Chondrocyte (in vitro differentiated cells): Measurements from ENCODE around the gene CAPN12. TPM values are rescaled to one million over a fixed set of nuclear protein-coding genes. Genes with fewer than 3 reads are reported as not detected.
"Not testable (repeated sequence)": the region's sequence is repeated elsewhere in the genome, so short reads cannot be mapped to it uniquely, and the experiment has no call there.

ENCODE experiments used
- DNase-seq: peaks from one replicate; pipeline ENCODE4 v3.0.0; 2021; ENCODE audit warnings: mixed read lengths, low spot score
- H3K27ac Mint-ChIP-seq: one replicate; pipeline ENCODE4 v1.8.0; 2021; ENCODE audit warnings: mild to moderate bottlenecking, moderate library complexity, mixed read lengths; ENCODE audit not compliant: unreplicated experiment
- H3K27me3 Mint-ChIP-seq: 2 replicates; pipeline ENCODE4 v1.8.0; 2021; ENCODE audit warnings: low read depth, mixed read lengths
- H3K36me3 Mint-ChIP-seq: 2 replicates; pipeline ENCODE4 v1.8.0; 2021; ENCODE audit warnings: low read depth, mixed read lengths
- H3K4me1 Mint-ChIP-seq: 2 replicates; pipeline ENCODE4 v1.8.0; 2021; ENCODE audit warnings: low read depth, mild to moderate bottlenecking, mixed read lengths
- H3K4me3 Mint-ChIP-seq: one replicate; pipeline ENCODE4 v1.8.0; 2021; ENCODE audit warnings: mild to moderate bottlenecking, moderate library complexity, mixed read lengths; ENCODE audit not compliant: unreplicated experiment
- H3K9me3 Mint-ChIP-seq: 2 replicates; pipeline ENCODE4 v1.8.0; 2021; ENCODE audit warnings: low read depth, mixed read lengths
- total RNA-seq: library from RNA; stranded (reverse); gene quantifications from 3 replicates; pipeline ENCODE4 v1.2.1, GENCODE V29; 2021
- TF ChIP-seq, protein P1 (sequence below): fragments of 200-600 bp; sonication (generic); IDR thresholded peaks from 2 replicates; pipeline ENCODE4 v1.5.0; 2021; ENCODE audit warnings: antibody characterized with exemption, mild to moderate bottlenecking, moderate library complexity

CAPN12 gene
- total RNA-seq, 1 donor from 2014 or later: 0.40 TPM

DNA sequence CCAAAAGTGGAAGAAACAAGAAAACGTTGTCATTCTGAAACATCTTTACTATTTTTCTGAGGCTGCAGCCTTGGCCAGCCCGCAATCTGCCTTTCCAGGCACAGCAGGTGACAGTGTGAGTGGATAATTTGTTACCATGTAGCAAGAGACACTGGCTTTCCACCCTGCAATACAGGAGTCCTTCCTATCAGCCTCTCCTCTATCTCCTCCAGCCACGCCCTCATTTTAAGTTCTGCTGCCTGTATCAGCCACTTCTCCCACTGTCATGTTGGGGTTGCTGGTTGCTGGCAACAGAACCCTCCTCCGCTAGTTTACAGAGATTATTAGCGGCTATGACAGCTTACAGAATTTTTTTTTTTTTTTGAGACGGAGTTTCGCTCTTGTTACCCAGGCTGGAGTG lies 36.8 kb upstream of the CAPN12 start:
- H3K27me3 Mint-ChIP-seq: peaks cover 24% of the 10 kb centered on the region
- H3K36me3 Mint-ChIP-seq: no peaks in the 10 kb centered on the region
- H3K4me1 Mint-ChIP-seq: no peaks in the 10 kb centered on the region
- H3K9me3 Mint-ChIP-seq: no peaks in the 10 kb centered on the region
- TF ChIP-seq, protein P1, sequence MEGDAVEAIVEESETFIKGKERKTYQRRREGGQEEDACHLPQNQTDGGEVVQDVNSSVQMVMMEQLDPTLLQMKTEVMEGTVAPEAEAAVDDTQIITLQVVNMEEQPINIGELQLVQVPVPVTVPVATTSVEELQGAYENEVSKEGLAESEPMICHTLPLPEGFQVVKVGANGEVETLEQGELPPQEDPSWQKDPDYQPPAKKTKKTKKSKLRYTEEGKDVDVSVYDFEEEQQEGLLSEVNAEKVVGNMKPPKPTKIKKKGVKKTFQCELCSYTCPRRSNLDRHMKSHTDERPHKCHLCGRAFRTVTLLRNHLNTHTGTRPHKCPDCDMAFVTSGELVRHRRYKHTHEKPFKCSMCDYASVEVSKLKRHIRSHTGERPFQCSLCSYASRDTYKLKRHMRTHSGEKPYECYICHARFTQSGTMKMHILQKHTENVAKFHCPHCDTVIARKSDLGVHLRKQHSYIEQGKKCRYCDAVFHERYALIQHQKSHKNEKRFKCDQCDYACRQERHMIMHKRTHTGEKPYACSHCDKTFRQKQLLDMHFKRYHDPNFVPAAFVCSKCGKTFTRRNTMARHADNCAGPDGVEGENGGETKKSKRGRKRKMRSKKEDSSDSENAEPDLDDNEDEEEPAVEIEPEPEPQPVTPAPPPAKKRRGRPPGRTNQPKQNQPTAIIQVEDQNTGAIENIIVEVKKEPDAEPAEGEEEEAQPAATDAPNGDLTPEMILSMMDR: no peak
- no peak overlapping the region for H3K27ac Mint-ChIP-seq
- no peak overlapping the region for H3K4me3 Mint-ChIP-seq
- no peak for DNase-seq

DNA sequence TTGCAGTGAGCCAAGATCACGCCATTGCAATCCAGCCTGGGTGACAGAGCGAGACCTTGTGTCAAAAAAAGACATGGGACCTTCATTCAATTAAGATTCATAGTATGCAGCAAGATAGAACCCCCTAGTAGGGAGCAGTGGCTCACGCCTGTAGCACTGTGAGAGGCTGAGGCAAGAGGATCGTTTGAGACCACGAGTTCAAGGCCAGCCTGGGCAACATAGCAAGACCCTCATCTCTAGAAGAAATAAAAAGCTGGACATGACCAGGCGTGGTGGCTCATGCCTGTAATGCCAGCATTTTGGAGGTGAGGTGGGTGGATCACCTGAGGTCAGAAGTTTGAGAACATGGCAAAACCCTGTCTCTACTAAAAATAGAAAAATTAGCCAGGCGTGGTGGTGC lies 36.2 kb upstream of the CAPN12 start:
- TF ChIP-seq, protein P1: no peak
- H3K36me3 Mint-ChIP-seq: no peaks in the 10 kb centered on the region
- no peak for DNase-seq
- H3K27ac Mint-ChIP-seq: no peak overlapping the region
- H3K4me3 Mint-ChIP-seq: no peak overlapping the region
- H3K27me3 Mint-ChIP-seq: peaks cover 24% of the 10 kb centered on the region
- no peaks in the 10 kb centered on the region for H3K4me1 Mint-ChIP-seq
- H3K9me3 Mint-ChIP-seq: no peaks in the 10 kb centered on the region

DNA sequence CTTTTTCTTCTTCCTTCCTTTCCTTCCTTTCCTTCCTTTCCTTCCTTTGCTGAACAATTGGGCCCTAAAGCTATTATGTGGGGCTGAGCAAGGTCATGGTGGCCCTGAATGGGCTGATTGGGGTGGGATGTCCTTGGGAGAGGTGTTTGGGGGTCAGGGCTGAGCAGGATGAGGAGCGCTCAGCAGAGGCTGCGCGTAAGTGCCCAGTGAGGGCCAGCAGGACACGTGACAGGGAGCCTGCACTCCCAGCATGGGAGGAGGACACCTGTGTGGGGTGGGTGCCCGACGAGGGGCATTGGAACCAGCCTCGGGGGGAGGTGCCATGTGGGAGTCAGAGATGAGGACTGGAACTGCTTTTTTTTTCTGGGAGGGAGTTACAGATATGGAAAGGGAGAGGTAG lies 34.5 kb upstream of the CAPN12 start:
- TF ChIP-seq, protein P1: no peak
- H3K9me3 Mint-ChIP-seq: no peaks in the 10 kb centered on the region
- no peak for DNase-seq
- no peaks in the 10 kb centered on the region for H3K4me1 Mint-ChIP-seq
- H3K27ac Mint-ChIP-seq: no peak overlapping the region
- H3K27me3 Mint-ChIP-seq: peaks cover 24% of the 10 kb centered on the region
- no peak overlapping the region for H3K4me3 Mint-ChIP-seq
- H3K36me3 Mint-ChIP-seq: no peaks in the 10 kb centered on the region

DNA sequence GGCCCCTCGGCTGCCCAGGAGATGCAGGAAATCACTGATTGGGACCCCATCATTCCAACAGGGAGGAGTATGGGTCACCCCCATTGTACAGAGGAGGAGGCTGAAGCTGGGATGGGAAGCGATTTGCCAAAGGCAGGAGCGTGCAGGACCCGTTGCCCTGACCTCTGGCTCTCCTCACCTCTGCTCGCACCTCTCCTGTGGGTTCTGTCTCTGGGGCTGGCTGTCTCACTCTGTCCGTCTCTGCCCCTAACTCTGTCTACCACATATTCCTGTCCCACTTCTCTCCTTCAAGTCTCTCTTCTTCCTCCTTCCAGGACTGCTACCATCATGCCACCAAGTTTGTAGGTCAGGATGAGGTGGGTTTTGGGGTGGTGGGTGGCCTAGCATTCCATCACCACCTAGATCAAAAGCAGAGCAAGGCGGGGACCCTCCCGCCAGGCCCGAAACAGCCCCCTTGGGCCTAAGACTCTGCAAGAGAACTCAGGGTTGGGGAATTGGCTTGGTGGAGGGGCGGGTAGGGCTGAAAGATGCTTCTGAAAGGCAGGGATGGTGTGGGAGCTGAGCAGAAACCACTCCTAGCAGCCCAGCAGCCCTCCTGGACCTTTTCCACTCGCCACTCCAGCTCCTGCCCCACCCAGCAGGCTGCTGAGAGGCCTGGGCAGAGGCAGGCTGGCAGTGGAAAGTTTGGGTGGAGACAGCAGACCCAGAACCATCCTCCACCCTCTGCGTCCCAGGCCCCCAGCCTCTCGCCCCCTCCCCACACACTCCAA lies 30.1 kb upstream of the CAPN12 start:
- TF ChIP-seq, protein P1: no peak

DNA sequence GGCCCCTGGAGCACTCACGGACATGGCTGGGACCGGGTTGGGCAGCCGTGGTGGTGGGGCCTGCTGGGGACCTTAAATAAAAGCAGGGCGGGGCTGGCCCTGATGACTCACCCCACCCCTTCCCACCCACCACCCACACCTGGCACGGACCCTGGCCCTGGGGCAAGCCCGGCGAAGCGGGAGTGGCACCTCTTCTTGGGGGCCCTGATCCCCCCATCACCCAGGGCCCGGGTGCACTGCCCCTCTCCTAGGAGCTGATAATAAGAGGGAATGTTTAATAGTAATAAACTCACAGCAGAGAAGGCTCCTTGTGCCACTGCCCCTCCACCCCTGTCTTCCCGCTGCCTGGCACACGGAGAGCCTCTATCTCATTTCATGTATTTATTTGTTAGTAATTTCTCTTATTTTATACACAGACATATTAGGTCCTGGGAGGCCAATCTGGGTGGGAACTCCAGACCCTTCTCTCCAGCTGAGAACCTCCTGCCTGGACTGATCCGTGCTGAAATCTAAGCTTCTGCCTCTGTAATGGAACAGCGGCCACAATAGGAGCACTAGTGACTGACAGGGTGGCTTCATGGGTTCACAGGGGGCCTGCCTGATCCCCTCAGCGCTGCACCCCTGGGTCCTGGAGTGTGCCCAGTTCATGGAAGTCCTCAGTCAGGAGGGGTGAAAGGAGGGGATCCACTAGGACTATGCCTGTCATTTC lies 29.3 kb upstream of the CAPN12 start, which contains the start of gene LGALS7:
Gene LGALS7 (minus strand): TSS at position 49 of the 709 bp plus-strand sequence. CDS start 25 bp downstream, at position 24.
- H3K9me3 Mint-ChIP-seq: no peaks in the 10 kb centered on the region
- H3K27ac Mint-ChIP-seq: no peak within 1 kb of the TSS
- no peaks in the 10 kb centered on the region for H3K4me1 Mint-ChIP-seq
- TF ChIP-seq, protein P1: no peak
- H3K4me3 Mint-ChIP-seq: no peak within 1 kb of the TSS
- peak; percentile 62 for DNase-seq
- no peaks in the 10 kb centered on the region for H3K36me3 Mint-ChIP-seq
- peaks cover 1% of the 10 kb centered on the region for H3K27me3 Mint-ChIP-seq

More for the DNA sequence above, 30.1 kb upstream of the CAPN12 start:
- H3K9me3 Mint-ChIP-seq: no peaks in the 10 kb centered on the region
- no peak overlapping the region for H3K4me3 Mint-ChIP-seq
- no peak overlapping the region for H3K27ac Mint-ChIP-seq
- H3K36me3 Mint-ChIP-seq: no peaks in the 10 kb centered on the region
- no peaks in the 10 kb centered on the region for H3K4me1 Mint-ChIP-seq
- peak; percentile 58 for DNase-seq
- H3K27me3 Mint-ChIP-seq: peaks cover 5% of the 10 kb centered on the region

DNA sequence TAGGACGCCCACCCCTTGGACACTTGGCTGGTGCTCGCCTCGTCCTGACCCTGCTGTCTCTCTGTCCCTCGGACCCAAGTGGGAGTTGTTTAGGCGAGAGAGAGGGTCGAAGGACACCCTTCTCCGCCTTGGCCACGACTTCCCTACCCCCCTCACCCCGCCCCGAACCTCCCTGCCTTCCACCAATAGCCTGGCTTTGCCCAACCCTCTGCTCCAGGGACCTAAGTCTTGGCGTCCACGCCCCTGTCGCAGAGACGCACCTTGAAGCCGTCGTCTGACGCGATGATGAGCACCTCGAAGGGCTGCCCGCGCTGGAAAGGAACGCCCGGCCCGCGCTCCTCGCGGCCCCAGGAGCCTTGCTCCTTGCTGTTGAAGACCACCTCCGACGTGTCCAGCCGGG lies 27.3 kb upstream of the CAPN12 start:
- H3K27ac Mint-ChIP-seq, DNase-seq, H3K4me1 Mint-ChIP-seq, H3K4me3 Mint-ChIP-seq, H3K9me3 Mint-ChIP-seq, H3K27me3 Mint-ChIP-seq, H3K36me3 Mint-ChIP-seq: not testable (repeated sequence)

DNA sequence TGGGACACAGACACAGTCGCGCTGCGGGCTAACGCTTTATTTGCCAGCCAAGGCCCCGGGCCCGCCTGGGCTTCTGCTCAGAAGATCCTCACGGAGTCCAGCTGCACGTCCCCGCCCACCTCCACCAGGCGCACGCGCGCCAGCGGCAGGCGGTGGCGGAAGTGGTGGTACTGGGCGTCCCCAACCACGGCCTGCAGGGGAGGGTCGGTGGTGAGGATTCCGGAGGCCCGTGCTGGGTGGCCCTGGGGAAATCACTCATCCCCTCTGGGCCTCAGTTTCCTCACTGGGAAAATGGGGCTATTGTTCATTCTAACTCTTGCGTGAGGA lies 26.6 kb upstream of the CAPN12 start:
- not testable (repeated sequence) for H3K27me3 Mint-ChIP-seq, H3K9me3 Mint-ChIP-seq, H3K36me3 Mint-ChIP-seq, H3K27ac Mint-ChIP-seq, H3K4me1 Mint-ChIP-seq, H3K4me3 Mint-ChIP-seq, DNase-seq
